H1 (cell line): ENCODE data around the gene HTR6. TPM values are rescaled to one million over a fixed set of nuclear protein-coding genes. Genes with fewer than 3 reads are reported as not detected.

Source experiments
- CTCF ChIA-PET: fragments of 300-600 bp; sonication (Branson Sonifier 250); formaldehyde crosslinking; loops from one replicate; lab custom pipeline; 2021; ENCODE audit not compliant: partially characterized antibody; lab: Charles Lee
- POLR2A ChIA-PET: fragments of 300-600 bp; sonication (Branson Sonifier 250); formaldehyde crosslinking; loops from one replicate; lab custom pipeline; 2021; ENCODE audit warnings: inconsistent platforms; ENCODE audit not compliant: partially characterized antibody; lab: Charles Lee
- DNase-seq, 2 experiments: peaks; one replicate each; pipeline versions ENCODE4 v3.0.0 to v3.0.0-alpha.2; 2010 to 2022; ENCODE audit warnings: low spot score in 2 of 2, low read depth in 1 of 2, mixed read lengths in 1 of 2
- FAIRE-seq: peaks from 2 replicates; lab custom pipeline; 2011; peaks lifted over from hg19 to GRCh38; lab: Jason Lieb, UNC
- H2AFZ ChIP-seq: 2 replicates; pipeline ENCODE4 v1.8.1; 2012; ENCODE audit warnings: low read length, inconsistent platforms
- H2AK5ac ChIP-seq: 2 replicates; pipeline ENCODE4 v1.6.1; 2013; ENCODE audit warnings: low read depth, low read length
- H2BK120ac ChIP-seq: replicated peaks from 2 replicates; pipeline ENCODE3; 2013; ENCODE audit warnings: low read depth, low read length, inconsistent platforms
- H2BK12ac ChIP-seq: 2 replicates; pipeline ENCODE4 v1.6.1; 2013; ENCODE audit warnings: low read depth, low read length
- H2BK15ac ChIP-seq: 2 replicates; pipeline ENCODE4 v1.6.1; 2013; ENCODE audit warnings: low read length
- H2BK20ac ChIP-seq: 2 replicates; pipeline ENCODE4 v1.6.1; 2013; ENCODE audit warnings: low read length
- H2BK5ac ChIP-seq: 2 replicates; pipeline ENCODE4 v1.6.1; 2013; ENCODE audit warnings: low read depth, low read length
- H3K14ac ChIP-seq: 2 replicates; pipeline ENCODE4 v1.6.1; 2013; ENCODE audit warnings: inconsistent platforms; ENCODE audit not compliant: insufficient read length
- H3K18ac ChIP-seq: 2 replicates; pipeline ENCODE4 v1.6.1; 2013; ENCODE audit warnings: low read length; ENCODE audit errors: extremely low read depth
- H3K23ac ChIP-seq: 2 replicates; pipeline ENCODE4 v1.6.1; 2013; ENCODE audit warnings: inconsistent platforms; ENCODE audit not compliant: insufficient read length
- H3K23me2 ChIP-seq: 2 replicates; pipeline ENCODE4 v1.6.1; 2013; ENCODE audit warnings: low read depth, low read length
- H3K27ac ChIP-seq: 2 replicates; pipeline ENCODE4 v1.6.1; 2011; ENCODE audit warnings: low read depth, low read length, inconsistent platforms
- H3K27me3 ChIP-seq, 4 experiments: replicated peaks in 1 of 4; 1 replicate in 1 of 4; 2 replicates in 3 of 4; pipeline versions ENCODE4 v1.6.1 to v1.8.1; 2011 to 2013; ENCODE audit warnings: low read length in 3 of 4, mild to moderate bottlenecking in 3 of 4, inconsistent platforms in 2 of 4, mixed read lengths in 2 of 4, moderate library complexity in 1 of 4; ENCODE audit not compliant: control insufficient read depth in 3 of 4, insufficient read depth in 3 of 4; ENCODE audit errors: extremely low read depth in 1 of 4
- H3K36me3 ChIP-seq, 4 experiments: 2 replicates each; pipeline versions ENCODE4 v1.6.1 to v1.8.1; 2011 to 2013; ENCODE audit warnings: mild to moderate bottlenecking in 4 of 4, low read length in 3 of 4, moderate library complexity in 2 of 4, control low read depth in 1 of 4, inconsistent platforms in 1 of 4; ENCODE audit not compliant: insufficient read depth in 4 of 4, control insufficient read depth in 2 of 4
- H3K4ac ChIP-seq: replicated peaks from 2 replicates; pipeline ENCODE3; 2013; ENCODE audit warnings: low read length, low read depth, mixed read lengths, inconsistent platforms; ENCODE audit not compliant: insufficient read length
- H3K4me1 ChIP-seq, 4 experiments: replicated peaks in 1 of 4; 1 replicate in 1 of 4; 2 replicates in 3 of 4; pipeline versions ENCODE4 v1.6.1 to v1.8.1; 2011 to 2013; ENCODE audit warnings: low read length in 3 of 4, inconsistent platforms in 2 of 4, mixed read lengths in 1 of 4; ENCODE audit not compliant: insufficient read depth in 4 of 4, control insufficient read depth in 3 of 4
- H3K4me2 ChIP-seq, 2 experiments: 2 replicates each; pipeline versions ENCODE4 v1.6.1 to v1.8.1; 2011 to 2013; ENCODE audit warnings: low read depth in 2 of 2, low read length in 2 of 2, control low read depth in 1 of 2, inconsistent platforms in 1 of 2, mild to moderate bottlenecking in 1 of 2; ENCODE audit not compliant: insufficient read depth in 1 of 2
- H3K4me3 ChIP-seq, 4 experiments: fragments of 200-600, 300-600 bp in 1 of 4; sonication (generic), shearing (Covaris generic), sonication (Bioruptor Twin) in 1 of 4; 2 replicates each; pipeline versions ENCODE4 v1.5.1 to v1.8.1; 2011 to 2016; ENCODE audit warnings: low read length in 4 of 4, low read depth in 3 of 4, control low read depth in 2 of 4, inconsistent platforms in 2 of 4, mild to moderate bottlenecking in 2 of 4, mixed read lengths in 1 of 4, moderate library complexity in 1 of 4; ENCODE audit not compliant: insufficient read depth in 2 of 4; ENCODE audit errors: extremely low read depth in 1 of 4
- H3K56ac ChIP-seq: replicated peaks from 2 replicates; pipeline ENCODE3; 2013; ENCODE audit warnings: low read depth, mild to moderate bottlenecking, mixed read lengths, low read length, inconsistent platforms; ENCODE audit not compliant: insufficient read length
- H3K79me1 ChIP-seq: 2 replicates; pipeline ENCODE4 v1.6.1; 2013; ENCODE audit warnings: low read depth, low read length, control low read depth
- H3K79me2 ChIP-seq, 2 experiments: 2 replicates each; pipeline versions ENCODE4 v1.6.1 to v1.8.1; 2012 to 2013; ENCODE audit warnings: low read length in 2 of 2, mild to moderate bottlenecking in 2 of 2, inconsistent platforms in 1 of 2; ENCODE audit not compliant: insufficient read depth in 2 of 2, control insufficient read depth in 1 of 2
- H3K9ac ChIP-seq, 4 experiments: replicated peaks in 1 of 4; 1 replicate in 1 of 4; 2 replicates in 3 of 4; pipeline versions ENCODE4 v1.6.1 to v1.8.1; 2011 to 2013; ENCODE audit warnings: low read depth in 3 of 4, low read length in 3 of 4, control low read depth in 2 of 4, mild to moderate bottlenecking in 2 of 4, moderate library complexity in 2 of 4, inconsistent platforms in 1 of 4; ENCODE audit errors: extremely low read depth in 1 of 4
- H3K9me3 ChIP-seq, 2 experiments: 2 replicates each; pipeline versions ENCODE4 v1.6.1 to v1.8.1; 2012 to 2013; ENCODE audit warnings: mild to moderate bottlenecking in 2 of 2, moderate library complexity in 2 of 2, control low read depth in 1 of 2, inconsistent platforms in 1 of 2, low read depth in 1 of 2, low read length in 1 of 2, mixed read lengths in 1 of 2; ENCODE audit not compliant: insufficient read depth in 2 of 2
- H4K20me1 ChIP-seq, 2 experiments: replicated peaks in 1 of 2; 2 replicates each; pipeline versions ENCODE3 to v1.8.1; 2011 to 2013; ENCODE audit warnings: inconsistent platforms in 2 of 2, low read length in 2 of 2, mild to moderate bottlenecking in 1 of 2; ENCODE audit not compliant: insufficient read depth in 2 of 2, control insufficient read depth in 1 of 2
- H4K5ac ChIP-seq: 2 replicates; pipeline ENCODE4 v1.6.1; 2013; ENCODE audit warnings: low read length, low read depth, mixed read lengths, inconsistent platforms; ENCODE audit not compliant: insufficient read length
- H4K8ac ChIP-seq: 2 replicates; pipeline ENCODE4 v1.8.0; 2013; ENCODE audit warnings: mild to moderate bottlenecking, moderate library complexity, low read length, inconsistent platforms; ENCODE audit not compliant: insufficient read depth; ENCODE audit errors: extremely low read depth
- H4K91ac ChIP-seq: replicated peaks from 2 replicates; pipeline ENCODE3; 2013; ENCODE audit warnings: low read length, mixed read lengths, inconsistent platforms; ENCODE audit not compliant: insufficient read length
- ATF3 ChIP-seq: IDR thresholded peaks from 2 replicates; pipeline ENCODE4 v1.6.1; 2011; ENCODE audit warnings: low read depth, mild to moderate bottlenecking, low read length; ENCODE audit not compliant: insufficient read depth
- JUN ChIP-seq: IDR thresholded peaks from 2 replicates; pipeline ENCODE4 v1.6.1; 2011; ENCODE audit warnings: low read depth, mild to moderate bottlenecking, improper control_type of control experiment, low read length
- KDM5A ChIP-seq: fragments of 200-600 bp; IDR thresholded peaks from 2 replicates; pipeline ENCODE4 v1.7.1; 2012; ENCODE audit warnings: mild to moderate bottlenecking, low read length, inconsistent platforms, mixed read lengths
- NANOG ChIP-seq: IDR thresholded peaks from 2 replicates; pipeline ENCODE4 v1.6.1; 2011; ENCODE audit warnings: low read length, low read depth, mild to moderate bottlenecking, inconsistent platforms; ENCODE audit not compliant: insufficient read depth, poor library complexity, severe bottlenecking
- POLR2AphosphoS5 ChIP-seq: IDR thresholded peaks from 2 replicates; pipeline ENCODE4 v1.6.1; 2011; ENCODE audit warnings: low read depth, low read length
- RAD21 ChIP-seq, 2 experiments: IDR thresholded peaks in 1 of 2; conservative IDR thresholded peaks in 1 of 2; 2 replicates each; pipeline ENCODE4 v1.6.1; 2011; ENCODE audit warnings: low read depth in 2 of 2, low read length in 2 of 2, improper control_type of control experiment in 1 of 2, inconsistent platforms in 1 of 2, mild to moderate bottlenecking in 1 of 2, moderate library complexity in 1 of 2
- SAP30 ChIP-seq: fragments of 300-600 bp; sonication (generic); IDR thresholded peaks from 2 replicates; pipeline ENCODE4 v1.7.1; 2012; ENCODE audit warnings: low read length, moderate library complexity, mild to moderate bottlenecking, inconsistent platforms; ENCODE audit not compliant: insufficient read depth, insufficient replicate concordance
- SIN3A ChIP-seq, 2 experiments: IDR thresholded peaks in 1 of 2; conservative IDR thresholded peaks in 1 of 2; 2 replicates each; pipeline ENCODE4 v1.6.1; 2011 to 2012; ENCODE audit warnings: low read length in 2 of 2, improper control_type of control experiment in 1 of 2, low read depth in 1 of 2, mild to moderate bottlenecking in 1 of 2
- SP2 ChIP-seq: IDR thresholded peaks from 2 replicates; pipeline ENCODE4 v1.6.1; 2012; ENCODE audit warnings: mild to moderate bottlenecking, low read length, inconsistent platforms
- SRF ChIP-seq: IDR thresholded peaks from 2 replicates; pipeline ENCODE4 v1.6.1; 2011; ENCODE audit warnings: mild to moderate bottlenecking, low read depth, low read length, moderate library complexity
- YY1 ChIP-seq: IDR thresholded peaks from 2 replicates; pipeline ENCODE4 v1.6.1; 2011; ENCODE audit warnings: low read depth, mild to moderate bottlenecking, low read length
- ZNF274 ChIP-seq: IDR thresholded peaks from 2 replicates; pipeline ENCODE4 v1.7.0; 2012; ENCODE audit warnings: low read length, borderline replicate concordance; ENCODE audit errors: extremely low read depth
- WGBS, 2 experiments: shearing (Covaris generic) in 1 of 2; methylation state at CpG; one replicate each; pipeline versions ENCODE4 v1.1.6 to v1.1.7; 2013 to 2015; ENCODE audit warnings: low lambda C conversion rate in 2 of 2, mixed read lengths in 2 of 2, inconsistent platforms in 1 of 2, low coverage in 1 of 2, missing lambda C conversion rate in 1 of 2; ENCODE audit not compliant: insufficient replicate concordance in 2 of 2, insufficient coverage in 1 of 2, insufficient read length in 1 of 2; ENCODE audit errors: extremely low coverage in 1 of 2, missing lambda C conversion rate in 1 of 2; 5-methylcytosine and 5-hydroxymethylcytosine counted together
- polyA plus RNA-seq, 7 experiments: library from polyadenylated mRNA; depleted of rRNA in 3 of 7; stranded (reverse) in 5 of 7; unstranded in 2 of 7; fragments of >200 nt in 5 of 7; fragments of 200-250 nt in 2 of 7; gene quantifications; 1 replicate in 5 of 7; 2 replicates in 1 of 7; 4 replicates in 1 of 7; pipeline versions ENCODE4 v1.2.1 to v1.2.3, GENCODE V29; 2011 to 2013; ENCODE audit warnings: missing spikeins in 2 of 7, mixed read lengths in 2 of 7
- total RNA-seq: library from RNA; stranded (reverse); fragmentation: NEBNext Ultra II Directional; extraction: Animal tissue kit (Norgen Biotek cat#: 25700); gene quantifications from 2 replicates; pipeline ENCODE4 v1.2.1, GENCODE V29; 2021

HTR6 gene
- total and polyA plus RNA-seq, 2 of the 8 experiments (the other 6 are each of a cell fraction or from before 2014, with no cell fraction given), result 0.76 to 0.95 TPM

GRCh38 chr1:19680644-19681043, 16.0 kb downstream of the HTR6 start:
- peaks cover 0 to 11% (median 3%) of the 10 kb centered on the region in 4 experiments; a peak in 2 of 7 replicates for H3K4me1 ChIP-seq
- no peak overlapping the region for H2AFZ ChIP-seq
- H3K36me3 ChIP-seq, result no peaks in the 10 kb centered on the region
- no peak overlapping the region for H3K9ac ChIP-seq
- H3K4ac ChIP-seq, result no peak overlapping the region
- ChIA-PET POLR2A (interaction anchor here (1.4 kb wide), 1 partner anchor 17 kb away, joined by 3 read pairs; no protein-coding TSS in a partner anchor), CTCF (interaction anchor here (0.6 to 4.1 kb wide), 6 partner anchors 9 to 726 kb away, joined by 3 to 26 read pairs (median 10); no protein-coding TSS in a partner anchor)
- no peak overlapping the region for H2BK5ac ChIP-seq
- WGBS, 2 experiments, result 83% methylated on average over 7 of the region's 7 CpGs; no CpG with 5 or more reads in 1 of the 2 experiments
- H4K5ac ChIP-seq, result no peak overlapping the region
- H4K20me1 ChIP-seq, result peaks cover 0 to 3% of the 10 kb centered on the region in 2 experiments
- no peak overlapping the region for H3K56ac ChIP-seq
- H3K23ac ChIP-seq, result no peak overlapping the region
- H3K4me3 ChIP-seq, result no peak overlapping the region
- H3K23me2 ChIP-seq, result no peaks in the 10 kb centered on the region; the same call in 1 of the 2 replicates
- no peak overlapping the region for H2AK5ac ChIP-seq
- no peaks in the 10 kb centered on the region for H3K9me3 ChIP-seq
- no peak overlapping the region for H3K4me2 ChIP-seq
- H3K79me2 ChIP-seq, result no peaks in the 10 kb centered on the region
- H2BK12ac ChIP-seq, result no peak overlapping the region
- DNase-seq (no peak), FAIRE-seq (no peak)
- no peak overlapping the region for H2BK15ac ChIP-seq
- H3K18ac ChIP-seq, result no peak overlapping the region
- no peak overlapping the region for H3K14ac ChIP-seq
- no peak overlapping the region for H2BK120ac ChIP-seq
- no peak overlapping the region for H4K8ac ChIP-seq
- no peaks in the 10 kb centered on the region for H3K79me1 ChIP-seq
- no peak overlapping the region for H4K91ac ChIP-seq
- H3K27me3 ChIP-seq, result no peaks in the 10 kb centered on the region
- H2BK20ac ChIP-seq, result no peak overlapping the region
- H3K27ac ChIP-seq, result no peak overlapping the region
- TF ChIP-seq SIN3A (conservative IDR thresholded peaks at IDR 0.05 in 1 of 2, IDR thresholded peaks at IDR 0.05 in 1 of 2; ENCODE audit: low read depth in 1 of 2, low read length in 2 of 2) (peak; percentile 38 to 64; a peak in 1 of 4 replicates), ATF3 (no peak), RAD21 (IDR thresholded peaks at IDR 0.05 in 1 of 2, conservative IDR thresholded peaks at IDR 0.05 in 1 of 2; ENCODE audit: low read depth in 2 of 2, low read length in 2 of 2) (no peak), YY1 (0 out of 2 replicates have a peak, but pooled peaks have one; percentile 10), NANOG (no peak), POLR2AphosphoS5 (no peak), JUN (no peak), SRF (no peak), KDM5A (no peak), ZNF274 (no peak), SAP30 (no peak), SP2 (no peak)
